ENCODE results near the gene ITIH4.

Gene ITIH4

GRCh38 chr3:52795298-52795900, 35.1 kb downstream of the ITIH4 start:
- DNase-seq: no peak

GRCh38 chr3:52794612-52795099, 35.8 kb downstream of the ITIH4 start, which contains the start of gene ITIH3:
Gene ITIH3 (plus strand): TSS chr3:52794796. CDS start chr3:52794804, 8 bp downstream.
- DNase-seq: no peak

GRCh38 chr3:52793702-52794611, 36.5 kb downstream of the ITIH4 start:
- DNase-seq: no peak

- DNase-seq: no peak
Observed at GRCh38 chr3:52792961-52793695, 37.3 kb downstream of the ITIH4 start.

GRCh38 chr3:52792413-52792812, 38.1 kb downstream of the ITIH4 start:
- no peak for DNase-seq

- no peak for DNase-seq
Observed at GRCh38 chr3:52791928-52792327, 38.5 kb downstream of the ITIH4 start.

GRCh38 chr3:52791366-52791765, 39.1 kb downstream of the ITIH4 start:
- DNase-seq: no peak

- DNase-seq: no peak
Observed at GRCh38 chr3:52790741-52791140, 39.7 kb downstream of the ITIH4 start.

- no peak for DNase-seq
Observed at GRCh38 chr3:52790337-52790736, 40.1 kb downstream of the ITIH4 start.

- DNase-seq: no peak
Observed at GRCh38 chr3:52789746-52790040, 40.8 kb downstream of the ITIH4 start.

GRCh38 chr3:52788890-52789745, 41.4 kb downstream of the ITIH4 start:
- DNase-seq: no peak

- no peak for DNase-seq
Observed at GRCh38 chr3:52787672-52788625, 42.5 kb downstream of the ITIH4 start.

- no peak for DNase-seq
Observed at GRCh38 chr3:52787246-52787645, 43.2 kb downstream of the ITIH4 start.

- DNase-seq: no peak
Observed at GRCh38 chr3:52786330-52787215, 43.9 kb downstream of the ITIH4 start.

- no peak for DNase-seq
Observed at GRCh38 chr3:52784931-52785590, 45.4 kb downstream of the ITIH4 start.

- no peak for DNase-seq
Observed at GRCh38 chr3:52784021-52784621, 46.4 kb downstream of the ITIH4 start.

GRCh38 chr3:52783211-52783555, 47.3 kb downstream of the ITIH4 start:
- no peak for DNase-seq

GRCh38 chr3:52782412-52783210, 47.9 kb downstream of the ITIH4 start:
- no peak for DNase-seq

- DNase-seq: no peak
Observed at GRCh38 chr3:52781741-52782140, 48.7 kb downstream of the ITIH4 start.

Data from CD4-positive, alpha-beta T cell treated with Interleukin-4 for 4 hours (primary cell).